Activated naive CD4-positive, alpha-beta T cell (primary cell): ENCODE data around the gene GRID2.
"Not testable (repeated sequence)": the region's sequence is repeated elsewhere in the genome, so short reads cannot be mapped to it uniquely, and the experiment has no call there.

Source experiments
- DNase-seq, 4 experiments: peaks; one replicate each; lab custom pipeline; 2025; lab: John Stamatoyannopoulos, UW

Gene GRID2

GRCh38 chr4:93313197-93313596 is 1009.4 kb downstream of the GRID2 start:
- DNase-seq: no peak

GRCh38 chr4:93317057-93317456 is 1013.3 kb downstream of the GRID2 start:
- DNase-seq: no peak

GRCh38 chr4:93317561-93317960 is 1013.8 kb downstream of the GRID2 start:
- DNase-seq: no peak

GRCh38 chr4:93319041-93319440 is 1015.3 kb downstream of the GRID2 start:
- DNase-seq: no peak

GRCh38 chr4:93320356-93320755 is 1016.6 kb downstream of the GRID2 start:
- no peak for DNase-seq

- no peak for DNase-seq
Measured at GRCh38 chr4:93327346-93327745, 1023.6 kb downstream of the GRID2 start.

- DNase-seq: no peak
Measured at GRCh38 chr4:93334003-93334402, 1030.2 kb downstream of the GRID2 start.

GRCh38 chr4:93337196-93337595 is 1033.4 kb downstream of the GRID2 start:
- DNase-seq: no peak

- DNase-seq: no peak
Measured at GRCh38 chr4:93342738-93343137, 1039.0 kb downstream of the GRID2 start.

- DNase-seq: no peak
Measured at GRCh38 chr4:93346840-93347239, 1043.1 kb downstream of the GRID2 start.

GRCh38 chr4:93348896-93349295 is 1045.1 kb downstream of the GRID2 start:
- DNase-seq: no peak

- DNase-seq: no peak
Measured at GRCh38 chr4:93351846-93352245, 1048.1 kb downstream of the GRID2 start.

GRCh38 chr4:93355411-93355810 is 1051.6 kb downstream of the GRID2 start:
- DNase-seq: no peak

GRCh38 chr4:93359586-93359985 is 1055.8 kb downstream of the GRID2 start:
- DNase-seq: no peak

- not testable (repeated sequence) for DNase-seq
Measured at GRCh38 chr4:93366169-93366755, 1062.5 kb downstream of the GRID2 start.

- DNase-seq: no peak
Measured at GRCh38 chr4:93368968-93369367, 1065.2 kb downstream of the GRID2 start.

- DNase-seq: no peak
Measured at GRCh38 chr4:93370256-93370655, 1066.5 kb downstream of the GRID2 start.

- DNase-seq: no peak
Measured at GRCh38 chr4:93373893-93374860, 1070.4 kb downstream of the GRID2 start.

- DNase-seq: no peak
Measured at GRCh38 chr4:93384241-93384640, 1080.5 kb downstream of the GRID2 start.

GRCh38 chr4:93384887-93385286 is 1081.1 kb downstream of the GRID2 start:
- DNase-seq: no peak

GRCh38 chr4:93394545-93395081 is 1090.8 kb downstream of the GRID2 start:
- DNase-seq: no peak

GRCh38 chr4:93396272-93396671 is 1092.5 kb downstream of the GRID2 start:
- DNase-seq: no peak

- DNase-seq: no peak
Measured at GRCh38 chr4:93403571-93403970, 1099.8 kb downstream of the GRID2 start.
